ENCODE results near the gene ACTRT2. TPM values are rescaled to one million over a fixed set of nuclear protein-coding genes. Genes with fewer than 3 reads are reported as not detected.

The ACTRT2 gene
- polyA plus RNA-seq, 1 donor = not detected

GRCh38 chr1:3064296-3064850, 43.1 kb downstream of the ACTRT2 start:
- Histone ChIP-seq H3K4me3 (ENCODE audit: low read length) (no peak overlapping the region), H3K4me1 (ENCODE audit: control insufficient read depth, insufficient read depth, low read length) (peaks cover 10% of the 10 kb centered on the region), H3K36me3 (ENCODE audit: control insufficient read depth, insufficient read depth, low read length) (no peaks in the 10 kb centered on the region), H3K27ac (ENCODE audit: low read length) (no peak overlapping the region), H3K9me3 (ENCODE audit: control insufficient read depth, low read depth, low read length) (peaks cover 23% of the 10 kb centered on the region), H3K27me3 (ENCODE audit: control insufficient read depth, insufficient read depth, low read length) (peaks cover 90% of the 10 kb centered on the region)
- DNase-seq = no peak
- no CpG with 5 or more reads among the region's 17 CpGs for WGBS (ENCODE audit: insufficient coverage, low lambda C conversion rate)

GRCh38 chr1:3064901-3065300, 43.6 kb downstream of the ACTRT2 start:
- Histone ChIP-seq H3K4me3 (ENCODE audit: low read length) (no peak overlapping the region), H3K36me3 (ENCODE audit: control insufficient read depth, insufficient read depth, low read length) (no peaks in the 10 kb centered on the region), H3K9me3 (ENCODE audit: control insufficient read depth, low read depth, low read length) (peaks cover 23% of the 10 kb centered on the region), H3K27me3 (ENCODE audit: control insufficient read depth, insufficient read depth, low read length) (peaks cover 89% of the 10 kb centered on the region), H3K4me1 (ENCODE audit: control insufficient read depth, insufficient read depth, low read length) (peaks cover 10% of the 10 kb centered on the region), H3K27ac (ENCODE audit: low read length) (no peak overlapping the region)
- DNase-seq = no peak
- WGBS (ENCODE audit: insufficient coverage, low lambda C conversion rate) = no CpG with 5 or more reads among the region's 9 CpGs

- peaks cover 23% of the 10 kb centered on the region for H3K9me3 ChIP-seq (ENCODE audit: control insufficient read depth, low read depth, low read length)
- no peaks in the 10 kb centered on the region for H3K36me3 ChIP-seq (ENCODE audit: control insufficient read depth, insufficient read depth, low read length)
- no CpG with 5 or more reads among the region's 8 CpGs for WGBS (ENCODE audit: insufficient coverage, low lambda C conversion rate)
- peaks cover 84% of the 10 kb centered on the region for H3K27me3 ChIP-seq (ENCODE audit: control insufficient read depth, insufficient read depth, low read length)
- no peak overlapping the region for H3K4me3 ChIP-seq (ENCODE audit: low read length)
- H3K4me1 ChIP-seq (ENCODE audit: control insufficient read depth, insufficient read depth, low read length) = peaks cover 10% of the 10 kb centered on the region
- H3K27ac ChIP-seq (ENCODE audit: low read length) = no peak overlapping the region
- no peak for DNase-seq
Measured at GRCh38 chr1:3065396-3065795, 44.1 kb downstream of the ACTRT2 start.

GRCh38 chr1:3065797-3066196, 44.5 kb downstream of the ACTRT2 start:
- Histone ChIP-seq H3K27ac (ENCODE audit: low read length) (no peak overlapping the region), H3K4me3 (ENCODE audit: low read length) (no peak overlapping the region), H3K9me3 (ENCODE audit: control insufficient read depth, low read depth, low read length) (peaks cover 23% of the 10 kb centered on the region), H3K4me1 (ENCODE audit: control insufficient read depth, insufficient read depth, low read length) (peaks cover 10% of the 10 kb centered on the region), H3K27me3 (ENCODE audit: control insufficient read depth, insufficient read depth, low read length) (peaks cover 83% of the 10 kb centered on the region), H3K36me3 (ENCODE audit: control insufficient read depth, insufficient read depth, low read length) (no peaks in the 10 kb centered on the region)
- DNase-seq = no peak
- no CpG with 5 or more reads among the region's 7 CpGs for WGBS (ENCODE audit: insufficient coverage, low lambda C conversion rate)

- peaks cover 84% of the 10 kb centered on the region for H3K27me3 ChIP-seq (ENCODE audit: control insufficient read depth, insufficient read depth, low read length)
- peaks cover 10% of the 10 kb centered on the region for H3K4me1 ChIP-seq (ENCODE audit: control insufficient read depth, insufficient read depth, low read length)
- no peak overlapping the region for H3K27ac ChIP-seq (ENCODE audit: low read length)
- H3K4me3 ChIP-seq (ENCODE audit: low read length) = no peak overlapping the region
- WGBS (ENCODE audit: insufficient coverage, low lambda C conversion rate) = no CpG with 5 or more reads among the region's 11 CpGs
- no peaks in the 10 kb centered on the region for H3K36me3 ChIP-seq (ENCODE audit: control insufficient read depth, insufficient read depth, low read length)
- DNase-seq = peak in 1 of 2 donors; percentile 44
- peaks cover 27% of the 10 kb centered on the region for H3K9me3 ChIP-seq (ENCODE audit: control insufficient read depth, low read depth, low read length)
Measured at GRCh38 chr1:3066250-3066711, 45.0 kb downstream of the ACTRT2 start.

GRCh38 chr1:3066826-3067225, 45.6 kb downstream of the ACTRT2 start:
- WGBS (ENCODE audit: insufficient coverage, low lambda C conversion rate) = no CpG with 5 or more reads among the region's 10 CpGs
- Histone ChIP-seq H3K9me3 (ENCODE audit: control insufficient read depth, low read depth, low read length) (peaks cover 27% of the 10 kb centered on the region), H3K27me3 (ENCODE audit: control insufficient read depth, insufficient read depth, low read length) (peaks cover 84% of the 10 kb centered on the region), H3K4me3 (ENCODE audit: low read length) (no peak overlapping the region), H3K4me1 (ENCODE audit: control insufficient read depth, insufficient read depth, low read length) (peaks cover 10% of the 10 kb centered on the region), H3K36me3 (ENCODE audit: control insufficient read depth, insufficient read depth, low read length) (no peaks in the 10 kb centered on the region), H3K27ac (ENCODE audit: low read length) (no peak overlapping the region)
- no peak for DNase-seq

- Histone ChIP-seq H3K4me1 (ENCODE audit: control insufficient read depth, insufficient read depth, low read length) (peaks cover 10% of the 10 kb centered on the region), H3K4me3 (ENCODE audit: low read length) (no peak overlapping the region), H3K36me3 (ENCODE audit: control insufficient read depth, insufficient read depth, low read length) (no peaks in the 10 kb centered on the region), H3K27ac (ENCODE audit: low read length) (no peak overlapping the region), H3K9me3 (ENCODE audit: control insufficient read depth, low read depth, low read length) (peaks cover 27% of the 10 kb centered on the region), H3K27me3 (ENCODE audit: control insufficient read depth, insufficient read depth, low read length) (peaks cover 84% of the 10 kb centered on the region)
- no CpG with 5 or more reads among the region's 29 CpGs for WGBS (ENCODE audit: insufficient coverage, low lambda C conversion rate)
- DNase-seq = no peak
Measured at GRCh38 chr1:3067301-3067670, 46.0 kb downstream of the ACTRT2 start.

GRCh38 chr1:3067671-3068563, 46.6 kb downstream of the ACTRT2 start:
- peak in 1 of 2 donors; percentile 37 for DNase-seq
- no peaks in the 10 kb centered on the region for H3K36me3 ChIP-seq (ENCODE audit: control insufficient read depth, insufficient read depth, low read length)
- peaks cover 10% of the 10 kb centered on the region for H3K4me1 ChIP-seq (ENCODE audit: control insufficient read depth, insufficient read depth, low read length)
- H3K27me3 ChIP-seq (ENCODE audit: control insufficient read depth, insufficient read depth, low read length) = peaks cover 84% of the 10 kb centered on the region
- WGBS (ENCODE audit: insufficient coverage, low lambda C conversion rate) = no CpG with 5 or more reads among the region's 97 CpGs
- peak overlapping the region; percentile 44 for H3K4me3 ChIP-seq (ENCODE audit: low read length)
- peaks cover 28% of the 10 kb centered on the region for H3K9me3 ChIP-seq (ENCODE audit: control insufficient read depth, low read depth, low read length)
- no peak overlapping the region for H3K27ac ChIP-seq (ENCODE audit: low read length)

GRCh38 chr1:3068564-3069431, 47.5 kb downstream of the ACTRT2 start, which contains the start of gene PRDM16:
TSS of gene PRDM16 (plus strand) at chr1:3069203. CDS start at chr1:3069260, 57 bp downstream.
- peaks cover 25% of the 10 kb centered on the region for H3K9me3 ChIP-seq (ENCODE audit: control insufficient read depth, low read depth, low read length)
- H3K36me3 ChIP-seq (ENCODE audit: control insufficient read depth, insufficient read depth, low read length) = no peaks in the 10 kb centered on the region
- DNase-seq = peak in 1 of 2 donors; percentile 66
- no peak within 1 kb of the TSS for H3K27ac ChIP-seq (ENCODE audit: low read length)
- peak within 1 kb of the TSS; percentile 44 for H3K4me3 ChIP-seq (ENCODE audit: low read length)
- H3K4me1 ChIP-seq (ENCODE audit: control insufficient read depth, insufficient read depth, low read length) = peaks cover 5% of the 10 kb centered on the region
- no CpG with 5 or more reads among the region's 106 CpGs for WGBS (ENCODE audit: insufficient coverage, low lambda C conversion rate)
- peaks cover 83% of the 10 kb centered on the region for H3K27me3 ChIP-seq (ENCODE audit: control insufficient read depth, insufficient read depth, low read length)

Measured in large intestine (tissue), 3 donors.